ENCODE measurements around the gene MAPKAPK5. TPM values are rescaled to one million over a fixed set of nuclear protein-coding genes. Genes with fewer than 3 reads are reported as not detected.
A peak's percentile ranks its signal among the peaks of the same experiment; 100 is the strongest.

The MAPKAPK5 gene
- 10 to 100 TPM; 40.7 to 70.4 (median 50.4) TPM for total RNA-seq

GRCh38 chr12:111841750-111842555 is at the start of gene MAPKAPK5:
MAPKAPK5 (plus strand) TSS chr12:111842228; CDS start chr12:111842734, 506 bp downstream.
- Histone ChIP-seq H3K36me3 (peaks cover 0 to 15% of the 10 kb centered on the region in 2 donors), H3K4me1 (peaks cover 0 to 62% (median 27%) of the 10 kb centered on the region in 3 donors), H3K27me3 (no peaks in the 10 kb centered on the region), H3K27ac (peak within 1 kb of the TSS; percentile 88 to 97 (median 94)), H3K4me3 (peak within 1 kb of the TSS; percentile 71 to 98), H3K9me3 (no peaks in the 10 kb centered on the region)
- 0% methylated on average over 10 of the region's 84 CpGs; no CpG with 5 or more reads in 1 of the 2 donors for WGBS, 2 donors (ENCODE audit: low coverage in 1 of 2)
- TF ChIP-seq CTCF (IDR thresholded peaks at IDR 0.05) (peak in 1 of 4 experiments; percentile 19), EP300 (IDR thresholded peaks at IDR 0.05) (no peak), POLR2A (IDR thresholded peaks at IDR 0.05) (peak; percentile 46 to 63), POLR2AphosphoS5 (IDR thresholded peaks at IDR 0.05) (peak; percentile 91)
- ATAC-seq, result peak; percentile 96

GRCh38 chr12:111792856-111793235 is 49.2 kb upstream of the MAPKAPK5 start:
- H3K36me3 ChIP-seq, result peaks cover 0 to 98% of the 10 kb centered on the region in 2 donors

GRCh38 chr12:111798182-111798581 is 43.8 kb upstream of the MAPKAPK5 start:
- 29 to 84% methylated on average over 1 to 2 of the region's 4 CpGs for WGBS, 2 donors (ENCODE audit: low coverage in 1 of 2)
- TF ChIP-seq EP300 (IDR thresholded peaks at IDR 0.05) (no peak), POLR2AphosphoS5 (IDR thresholded peaks at IDR 0.05) (no peak), CTCF (IDR thresholded peaks at IDR 0.05) (no peak), POLR2A (IDR thresholded peaks at IDR 0.05) (no peak)
- H3K27me3 ChIP-seq, result no peaks in the 10 kb centered on the region
- H3K4me3 ChIP-seq, result no peak overlapping the region
- peaks cover 0 to 3% (median 0%) of the 10 kb centered on the region in 3 donors for H3K4me1 ChIP-seq
- no peaks in the 10 kb centered on the region for H3K9me3 ChIP-seq
- H3K27ac ChIP-seq, result peak overlapping the region in 1 of 4 donors; percentile 10
- ATAC-seq, result no peak
- H3K36me3 ChIP-seq, result peaks cover 6 to 100% of the 10 kb centered on the region in 2 donors

More at GRCh38 chr12:111792856-111793235, 49.2 kb upstream of the MAPKAPK5 start:
- Histone ChIP-seq H3K27me3 (no peaks in the 10 kb centered on the region), H3K4me3 (no peak overlapping the region), H3K27ac (peak overlapping the region in 3 of 4 donors; percentile 60 to 73 (median 63)), H3K4me1 (peaks cover 0 to 19% (median 0%) of the 10 kb centered on the region in 3 donors), H3K9me3 (no peaks in the 10 kb centered on the region)
- no peak for TF ChIP-seq POLR2AphosphoS5 (IDR thresholded peaks at IDR 0.05)
- TF ChIP-seq EP300 (IDR thresholded peaks at IDR 0.05), result no peak
- ATAC-seq, result no peak
- 73 to 88% methylated on average over 1 to 3 of the region's 3 CpGs for WGBS, 2 donors (ENCODE audit: low coverage in 1 of 2)

GRCh38 chr12:111799758-111800157 is 42.3 kb upstream of the MAPKAPK5 start:
- no peak for ATAC-seq
- Histone ChIP-seq H3K9me3 (no peaks in the 10 kb centered on the region), H3K4me1 (peaks cover 0 to 3% (median 0%) of the 10 kb centered on the region in 3 donors), H3K4me3 (no peak overlapping the region), H3K27ac (no peak overlapping the region), H3K27me3 (no peaks in the 10 kb centered on the region), H3K36me3 (peaks cover 6 to 100% of the 10 kb centered on the region in 2 donors)
- WGBS, 2 donors (ENCODE audit: low coverage in 1 of 2), result 60% methylated on average over 1 of the region's 9 CpGs; no CpG with 5 or more reads in 1 of the 2 donors
- TF ChIP-seq POLR2AphosphoS5 (IDR thresholded peaks at IDR 0.05), result no peak
- TF ChIP-seq CTCF (IDR thresholded peaks at IDR 0.05), result no peak
- no peak for TF ChIP-seq POLR2A (IDR thresholded peaks at IDR 0.05)

- no peak overlapping the region for H3K4me3 ChIP-seq
- no peaks in the 10 kb centered on the region for H3K27me3 ChIP-seq
- H3K36me3 ChIP-seq, result peaks cover 6 to 100% of the 10 kb centered on the region in 2 donors
- peaks cover 0 to under 1% (median 0%) of the 10 kb centered on the region in 3 donors for H3K4me1 ChIP-seq
- no peak overlapping the region for H3K27ac ChIP-seq
- no peak for ATAC-seq
- H3K9me3 ChIP-seq, result no peaks in the 10 kb centered on the region
- no peak for TF ChIP-seq CTCF (IDR thresholded peaks at IDR 0.05)
- TF ChIP-seq POLR2AphosphoS5 (IDR thresholded peaks at IDR 0.05), result no peak
- no peak for TF ChIP-seq POLR2A (IDR thresholded peaks at IDR 0.05)
- TF ChIP-seq EP300 (IDR thresholded peaks at IDR 0.05), result no peak
- WGBS, 2 donors (ENCODE audit: low coverage in 1 of 2), result 91 to 95% methylated on average over 3 to 6 of the region's 6 CpGs
Measured at GRCh38 chr12:111803038-111803626, 38.9 kb upstream of the MAPKAPK5 start.

Measured in gastroesophageal sphincter (tissue), 4 donors.